Activated CD8-positive, alpha-beta memory T cell treated with anti-CD3 and anti-CD28 coated beads for 36 hours (primary cell): ENCODE results near the gene SLCO4A1. TPM values are rescaled to one million over a fixed set of nuclear protein-coding genes. Genes with fewer than 3 reads are reported as not detected.
"Not testable (repeated sequence)": the region's sequence is repeated elsewhere in the genome, so short reads cannot be mapped to it uniquely, and the experiment has no call there.

Experiments used
- CTCF ChIA-PET: fragments of 350-600 bp; sonication (Branson Sonifier 250); formaldehyde crosslinking; loops from one replicate; lab custom pipeline; 2021; ENCODE audit warnings: antibody characterized with exemption; lab: Charles Lee
- POLR2A ChIA-PET: fragments of 350-600 bp; sonication (Branson Sonifier 250); formaldehyde crosslinking; loops from one replicate; lab custom pipeline; 2021; ENCODE audit warnings: antibody characterized with exemption; lab: Charles Lee
- total RNA-seq, 2 experiments: library from RNA; stranded (reverse); gene quantifications; one replicate each; pipeline ENCODE4 v1.2.3, GENCODE V29; 2021

Gene SLCO4A1
- total RNA-seq, 2 experiments from 2014 or later: 60.9 to 65.4 TPM

- CTCF ChIA-PET: not testable (repeated sequence)
- POLR2A ChIA-PET: interaction anchor here (0.7 kb wide), 1 partner anchor 189 kb away, joined by 3 read pairs; no protein-coding TSS in a partner anchor
Observed at GRCh38 chr20:62683660-62684322, 41.5 kb downstream of the SLCO4A1 start.

GRCh38 chr20:62684981-62685380 is 42.7 kb downstream of the SLCO4A1 start:
- CTCF ChIA-PET: no interaction called here

GRCh38 chr20:62685781-62686555 is 43.7 kb downstream of the SLCO4A1 start:
- ChIA-PET POLR2A (no interaction called here), CTCF (interaction anchor here (1.3 kb wide), 1 partner anchor 106 kb away, joined by 5 read pairs; no protein-coding TSS in a partner anchor)

More at GRCh38 chr20:62684981-62685380, 42.7 kb downstream of the SLCO4A1 start:
- POLR2A ChIA-PET: no interaction called here

- ChIA-PET CTCF (interaction anchor here (1.0 to 1.3 kb wide), 2 partner anchors 24 to 104 kb away, joined by 3 to 5 read pairs; no protein-coding TSS in a partner anchor), POLR2A (no interaction called here)
Observed at GRCh38 chr20:62686869-62687830, 44.8 kb downstream of the SLCO4A1 start.

- CTCF ChIA-PET: interaction anchor here (1.0 kb wide), 1 partner anchor 23 kb away, joined by 3 read pairs; no protein-coding TSS in a partner anchor
Observed at GRCh38 chr20:62688083-62688482, 45.8 kb downstream of the SLCO4A1 start.

GRCh38 chr20:62688855-62689460 is 46.7 kb downstream of the SLCO4A1 start:
- ChIA-PET CTCF (no interaction called here), POLR2A (no interaction called here)

More at GRCh38 chr20:62688083-62688482, 45.8 kb downstream of the SLCO4A1 start:
- POLR2A ChIA-PET: no interaction called here

GRCh38 chr20:62689861-62690260 is 47.6 kb downstream of the SLCO4A1 start:
- CTCF ChIA-PET: no interaction called here
- POLR2A ChIA-PET: no interaction called here

GRCh38 chr20:62690261-62690820 is 48.0 kb downstream of the SLCO4A1 start:
- ChIA-PET POLR2A (no interaction called here), CTCF (no interaction called here)

- CTCF ChIA-PET: no interaction called here
- POLR2A ChIA-PET: no interaction called here
Observed at GRCh38 chr20:62691487-62691886, 49.2 kb downstream of the SLCO4A1 start.

GRCh38 chr20:62692176-62692575 is 49.9 kb downstream of the SLCO4A1 start:
- POLR2A ChIA-PET: no interaction called here
- CTCF ChIA-PET: no interaction called here

- POLR2A ChIA-PET: no interaction called here
- CTCF ChIA-PET: no interaction called here
Observed at GRCh38 chr20:62692801-62693523, 50.7 kb downstream of the SLCO4A1 start.

GRCh38 chr20:62693524-62693922 is 51.2 kb downstream of the SLCO4A1 start:
- POLR2A ChIA-PET: no interaction called here

GRCh38 chr20:62694106-62694505 is 51.8 kb downstream of the SLCO4A1 start:
- ChIA-PET POLR2A (no interaction called here), CTCF (interaction anchor here (1.3 kb wide), 1 partner anchor 77 kb away, joined by 3 read pairs; no protein-coding TSS in a partner anchor)

More at GRCh38 chr20:62693524-62693922, 51.2 kb downstream of the SLCO4A1 start:
- CTCF ChIA-PET: interaction anchor here (1.3 kb wide), 1 partner anchor 76 kb away, joined by 3 read pairs; no protein-coding TSS in a partner anchor

- POLR2A ChIA-PET: no interaction called here
- CTCF ChIA-PET: interaction anchor here (0.6 to 1.3 kb wide), 2 partner anchors 78 to 94 kb away, joined by 3 read pairs; no protein-coding TSS in a partner anchor
Observed at GRCh38 chr20:62694868-62695267, 52.6 kb downstream of the SLCO4A1 start.

- ChIA-PET POLR2A (no interaction called here), CTCF (no interaction called here)
Observed at GRCh38 chr20:62695448-62696414, 53.4 kb downstream of the SLCO4A1 start.

GRCh38 chr20:62696434-62696957 is 54.2 kb downstream of the SLCO4A1 start:
- POLR2A ChIA-PET: no interaction called here
- CTCF ChIA-PET: no interaction called here
